ENCODE data around the gene RCOR1. TPM values are rescaled to one million over a fixed set of nuclear protein-coding genes. Genes with fewer than 3 reads are reported as not detected.

RCOR1 gene
- total and polyA plus RNA-seq, 12 donors, result 3.1 to 16.9 (median 12.5) TPM

- Histone ChIP-seq H3K4me1 (no peaks in the 10 kb centered on the region), H3K9me3 (no peaks in the 10 kb centered on the region), H3K36me3 (peaks cover 0 to 43% (median 7%) of the 10 kb centered on the region in 9 donors), H3K27ac (no peak overlapping the region), H3K27me3 (no peaks in the 10 kb centered on the region), H3K4me3 (no peak overlapping the region)
- WGBS, 2 donors, result 96 to 98% methylated on average over 10 of the region's 10 CpGs
- DNase-seq (no peak), ATAC-seq (no peak)
- TF ChIP-seq CTCF (IDR thresholded peaks at IDR 0.05), result no peak
- intact Hi-C loops (cut with DNase I), result no loop called here
Observed at GRCh38 chr14:102732924-102733323, 140.5 kb downstream of the RCOR1 start.

- intact Hi-C loops (cut with DNase I), result no loop called here
- Histone ChIP-seq H3K4me3 (no peak overlapping the region), H3K4me1 (no peaks in the 10 kb centered on the region), H3K9me3 (no peaks in the 10 kb centered on the region), H3K36me3 (peaks cover 0 to 39% (median 5%) of the 10 kb centered on the region in 9 donors), H3K27me3 (no peaks in the 10 kb centered on the region), H3K27ac (no peak overlapping the region)
- DNase-seq (no peak), ATAC-seq (no peak)
- no peak for TF ChIP-seq CTCF (IDR thresholded peaks at IDR 0.05)
- 88% methylated on average over 11 of the region's 11 CpGs for WGBS, 2 donors
Observed at GRCh38 chr14:102733326-102733725, 140.9 kb downstream of the RCOR1 start.

GRCh38 chr14:102734436-102734835, 142.0 kb downstream of the RCOR1 start:
- intact Hi-C loops (cut with DNase I), result no loop called here
- Histone ChIP-seq H3K27me3 (no peaks in the 10 kb centered on the region), H3K27ac (no peak overlapping the region), H3K36me3 (peaks cover 0 to 28% (median 0%) of the 10 kb centered on the region in 9 donors), H3K4me1 (no peaks in the 10 kb centered on the region), H3K9me3 (no peaks in the 10 kb centered on the region), H3K4me3 (no peak overlapping the region)
- DNase-seq (no peak), ATAC-seq (no peak)
- 95% methylated on average over 12 of the region's 12 CpGs for WGBS, 2 donors
- TF ChIP-seq CTCF (IDR thresholded peaks at IDR 0.05), result no peak

GRCh38 chr14:102736956-102737355, 144.5 kb downstream of the RCOR1 start:
- 89 to 100% methylated on average over 3 of the region's 3 CpGs for WGBS, 2 donors
- Histone ChIP-seq H3K4me3 (no peak overlapping the region), H3K4me1 (no peaks in the 10 kb centered on the region), H3K36me3 (peaks cover 0 to 11% (median 0%) of the 10 kb centered on the region in 9 donors), H3K27me3 (no peaks in the 10 kb centered on the region), H3K27ac (no peak overlapping the region), H3K9me3 (peaks cover 0 to 20% (median 5%) of the 10 kb centered on the region in 11 donors)
- TF ChIP-seq CTCF (IDR thresholded peaks at IDR 0.05), result no peak
- intact Hi-C loops (cut with DNase I), result no loop called here
- ATAC-seq (no peak), DNase-seq (no peak)

Data from heart right ventricle (tissue), 16 donors.